ENCODE data around the gene PEX14.
"Not testable (repeated sequence)": the region's sequence is repeated elsewhere in the genome, so short reads cannot be mapped to it uniquely, and the experiment has no call there.

PEX14 gene, protein sequence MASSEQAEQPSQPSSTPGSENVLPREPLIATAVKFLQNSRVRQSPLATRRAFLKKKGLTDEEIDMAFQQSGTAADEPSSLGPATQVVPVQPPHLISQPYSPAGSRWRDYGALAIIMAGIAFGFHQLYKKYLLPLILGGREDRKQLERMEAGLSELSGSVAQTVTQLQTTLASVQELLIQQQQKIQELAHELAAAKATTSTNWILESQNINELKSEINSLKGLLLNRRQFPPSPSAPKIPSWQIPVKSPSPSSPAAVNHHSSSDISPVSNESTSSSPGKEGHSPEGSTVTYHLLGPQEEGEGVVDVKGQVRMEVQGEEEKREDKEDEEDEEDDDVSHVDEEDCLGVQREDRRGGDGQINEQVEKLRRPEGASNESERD

DNA sequence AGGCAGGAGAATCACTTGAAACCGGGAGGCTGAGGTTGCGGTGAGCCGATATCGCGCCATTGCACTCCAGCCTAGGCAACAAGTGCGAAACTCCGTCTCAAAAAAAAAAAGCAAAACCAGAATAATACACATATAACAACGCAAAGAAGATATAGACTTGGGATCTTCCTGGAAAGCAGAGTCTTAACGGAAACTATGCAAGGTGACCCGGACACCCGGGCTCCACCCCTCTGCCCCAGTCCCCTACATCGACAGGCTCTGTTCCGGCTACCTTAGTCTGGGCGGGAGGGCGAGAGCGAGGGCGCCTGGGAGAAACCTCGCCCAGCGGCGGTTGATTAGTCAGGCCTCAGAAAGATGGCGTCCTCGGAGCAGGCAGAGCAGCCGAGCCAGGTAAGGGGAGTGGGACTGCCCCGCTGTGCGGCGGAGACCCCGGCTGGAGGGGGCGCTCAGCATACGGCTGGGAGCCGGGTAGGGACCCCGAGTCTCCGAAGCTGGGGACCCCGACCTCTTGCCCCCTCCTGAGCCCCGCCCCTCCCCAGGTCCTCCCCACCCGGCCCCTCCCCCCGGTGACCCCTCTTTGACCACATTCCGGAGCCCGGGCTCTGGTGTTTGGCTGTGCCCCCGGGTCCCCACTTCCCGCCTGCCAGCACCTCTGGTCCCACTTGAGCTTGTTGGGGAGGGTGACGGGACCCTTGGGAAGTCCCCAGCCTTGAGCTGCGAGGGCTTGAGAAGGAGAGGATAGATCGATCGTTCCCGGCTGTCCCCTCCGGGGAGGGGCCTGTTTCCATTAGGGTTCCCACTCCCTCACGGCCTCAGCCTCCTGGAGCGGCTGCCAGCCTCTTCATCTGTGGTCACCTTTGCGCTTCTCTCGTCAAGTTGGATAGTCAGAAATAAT is at the start of gene PEX14:
Gene PEX14 (plus strand): TSS at position 338 of the 895 bp plus-strand sequence. CDS start 17 bp downstream, at position 355.
- peak; percentile 85 to 86 (median 85) for DNase-seq (ENCODE audit: low read depth in 2 of 3, low spot score in 1 of 3)

DNA sequence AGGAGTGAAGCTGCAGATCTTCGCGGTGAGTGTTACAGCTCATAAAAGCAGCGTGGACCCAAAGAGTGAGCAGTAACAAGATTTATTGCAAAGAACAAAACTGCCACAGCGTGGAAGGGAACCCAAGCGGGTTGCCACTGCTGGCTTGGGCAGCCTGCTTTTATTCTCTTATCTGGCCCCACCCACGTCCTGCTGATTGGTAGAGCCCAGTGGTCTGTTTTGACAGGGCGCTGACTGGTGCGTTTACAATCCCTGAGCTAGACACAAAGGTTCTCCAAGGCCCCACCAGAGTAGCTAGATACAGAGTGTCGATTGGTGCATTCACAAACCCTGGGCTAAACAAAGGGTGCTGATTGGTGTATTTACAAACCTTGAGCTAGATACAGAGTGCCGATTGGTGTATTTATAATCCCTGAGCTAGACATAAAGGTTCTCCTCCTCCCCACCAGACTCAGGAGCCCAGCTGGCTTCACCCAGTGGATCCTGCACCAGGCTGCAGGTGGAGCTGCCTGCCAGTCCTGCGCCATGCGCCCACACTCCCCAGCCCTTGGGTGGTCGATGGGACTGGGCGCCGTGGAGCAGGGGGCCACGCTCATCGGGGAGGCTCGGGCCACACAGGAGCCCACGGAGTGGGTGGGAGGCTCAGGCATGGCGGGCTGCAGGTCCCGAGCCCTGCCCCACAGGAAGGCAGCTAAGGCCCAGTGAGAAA is 48.8 kb upstream of the PEX14 start:
- DNase-seq (ENCODE audit: low read depth in 2 of 3, low spot score in 1 of 3), result not testable (repeated sequence)

- not testable (repeated sequence) for DNase-seq (ENCODE audit: low read depth in 2 of 3, low spot score in 1 of 3)
Observed at GRCh38 chr1:10426535-10426848, 48.3 kb upstream of the PEX14 start.

DNA sequence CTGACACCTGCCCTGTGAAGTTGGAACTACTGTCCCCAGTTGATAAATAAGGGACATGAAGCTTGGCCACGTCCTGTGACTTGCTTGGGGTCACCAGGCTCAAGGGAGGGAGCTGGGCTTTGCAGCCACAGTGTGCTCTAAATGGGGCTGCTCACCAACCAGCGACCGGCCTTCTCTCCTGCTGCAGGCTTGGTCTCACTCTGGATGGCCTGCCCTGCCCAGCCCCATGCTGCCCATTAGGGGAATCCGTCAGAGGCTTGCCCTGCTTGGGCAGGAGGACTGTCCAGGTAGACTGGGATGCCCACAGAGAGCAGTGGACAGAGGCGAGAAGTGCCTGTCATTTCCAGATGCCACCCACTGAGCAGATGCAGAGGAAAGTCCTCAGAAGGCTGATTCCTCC is 45.8 kb upstream of the PEX14 start:
- DNase-seq (ENCODE audit: low read depth in 2 of 3, low spot score in 1 of 3), result no peak

DNA sequence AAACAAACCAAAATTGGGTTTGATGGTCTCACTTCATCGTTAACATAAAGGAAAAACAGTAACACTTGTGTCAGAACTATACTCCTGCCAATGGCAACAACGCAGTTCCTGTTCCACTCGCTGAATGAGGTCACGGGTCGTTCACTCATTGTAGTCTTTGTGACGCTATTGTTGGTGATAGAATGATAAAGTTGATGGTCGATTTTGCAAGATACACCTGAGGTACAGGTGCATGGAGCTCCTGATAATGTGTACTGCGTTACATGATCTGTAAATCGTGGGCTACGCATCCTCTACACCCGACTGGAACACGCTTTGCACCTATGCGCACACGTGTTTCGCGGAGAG is 44.9 kb upstream of the PEX14 start:
- DNase-seq (ENCODE audit: low read depth in 2 of 3, low spot score in 1 of 3), result peak; percentile 4 to 22 (median 9)

DNA sequence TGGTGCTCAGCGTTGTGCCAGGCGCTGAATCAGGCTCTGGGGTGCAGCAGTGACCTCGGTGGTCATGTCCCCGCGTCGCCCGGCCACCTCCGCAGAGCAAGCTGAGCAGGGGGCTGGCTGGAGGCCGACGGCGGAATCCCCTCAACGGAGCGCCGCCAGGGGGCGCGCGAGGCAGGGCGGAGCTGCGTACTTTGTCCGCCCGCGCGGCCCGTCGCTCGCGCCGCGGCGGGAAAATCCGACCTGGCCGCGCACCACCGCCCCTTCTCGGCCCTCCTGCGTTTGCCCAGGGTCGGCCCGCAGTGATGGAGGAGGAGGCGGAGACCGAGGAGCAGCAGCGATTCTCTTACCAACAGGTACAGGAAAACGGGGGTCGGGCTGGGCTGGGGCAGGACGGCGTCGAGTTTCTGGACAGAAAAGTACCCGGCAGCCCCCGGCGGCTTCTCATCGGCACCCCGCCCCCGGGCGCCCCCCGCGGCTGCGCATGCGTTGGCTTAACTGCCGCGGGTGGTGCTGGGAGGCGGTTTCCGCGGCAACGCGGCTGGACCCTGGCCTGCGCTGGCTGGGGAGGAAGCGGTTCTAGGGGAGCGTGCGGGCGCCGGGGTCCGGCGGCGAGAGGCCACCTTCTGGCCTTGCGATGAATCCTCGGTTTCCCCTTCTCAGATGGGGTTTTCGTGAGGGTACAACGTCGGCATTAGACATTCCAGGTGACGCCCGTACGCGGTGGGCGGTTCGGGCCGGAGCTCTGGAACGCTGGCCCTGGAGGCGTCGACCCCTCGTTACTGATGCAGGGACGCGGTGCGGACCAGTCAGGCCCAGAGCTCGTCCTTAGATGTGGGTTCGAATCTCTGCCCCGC is 44.3 kb upstream of the PEX14 start, which contains the start of gene CENPS:
Gene CENPS (plus strand): TSS at position 218 of the 854 bp plus-strand sequence. CDS start 85 bp downstream, at position 303.
- DNase-seq (ENCODE audit: low read depth in 2 of 3, low spot score in 1 of 3), result peak; percentile 85 to 88 (median 86)

DNA sequence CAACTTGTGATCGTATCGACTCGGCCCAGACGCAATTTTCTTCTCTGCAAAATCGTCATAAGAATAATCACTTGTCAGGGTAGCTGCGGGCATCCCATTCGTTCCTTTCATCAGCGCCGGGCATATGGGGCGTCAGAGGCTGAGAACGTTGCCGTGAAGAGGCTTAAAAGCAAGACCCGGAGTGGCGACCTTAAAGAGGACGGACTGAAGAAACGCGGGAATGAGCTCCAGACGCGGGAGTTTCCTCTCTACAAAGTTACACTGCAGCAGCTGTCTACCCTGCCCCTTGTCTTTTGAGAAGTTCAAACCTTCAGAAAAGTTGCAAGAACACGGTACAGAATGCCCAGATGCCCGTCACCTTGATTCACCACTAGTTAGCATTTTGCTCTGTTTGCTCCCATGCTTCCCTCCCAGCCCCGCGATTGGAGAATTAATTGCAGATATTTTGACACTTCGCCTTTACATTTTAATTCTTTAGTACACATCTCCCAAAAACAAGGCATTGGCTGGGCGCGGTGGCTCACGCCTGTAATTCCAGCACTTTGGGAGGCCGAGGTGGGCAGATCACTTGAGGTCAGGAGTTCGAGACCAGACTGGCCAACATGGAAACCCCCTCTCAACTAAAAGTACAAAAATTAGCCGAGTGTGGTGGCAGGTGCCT is 43.5 kb upstream of the PEX14 start:
- peak in 2 of 3 donors; percentile 6 to 9 for DNase-seq (ENCODE audit: low read depth in 2 of 3, low spot score in 1 of 3)

DNA sequence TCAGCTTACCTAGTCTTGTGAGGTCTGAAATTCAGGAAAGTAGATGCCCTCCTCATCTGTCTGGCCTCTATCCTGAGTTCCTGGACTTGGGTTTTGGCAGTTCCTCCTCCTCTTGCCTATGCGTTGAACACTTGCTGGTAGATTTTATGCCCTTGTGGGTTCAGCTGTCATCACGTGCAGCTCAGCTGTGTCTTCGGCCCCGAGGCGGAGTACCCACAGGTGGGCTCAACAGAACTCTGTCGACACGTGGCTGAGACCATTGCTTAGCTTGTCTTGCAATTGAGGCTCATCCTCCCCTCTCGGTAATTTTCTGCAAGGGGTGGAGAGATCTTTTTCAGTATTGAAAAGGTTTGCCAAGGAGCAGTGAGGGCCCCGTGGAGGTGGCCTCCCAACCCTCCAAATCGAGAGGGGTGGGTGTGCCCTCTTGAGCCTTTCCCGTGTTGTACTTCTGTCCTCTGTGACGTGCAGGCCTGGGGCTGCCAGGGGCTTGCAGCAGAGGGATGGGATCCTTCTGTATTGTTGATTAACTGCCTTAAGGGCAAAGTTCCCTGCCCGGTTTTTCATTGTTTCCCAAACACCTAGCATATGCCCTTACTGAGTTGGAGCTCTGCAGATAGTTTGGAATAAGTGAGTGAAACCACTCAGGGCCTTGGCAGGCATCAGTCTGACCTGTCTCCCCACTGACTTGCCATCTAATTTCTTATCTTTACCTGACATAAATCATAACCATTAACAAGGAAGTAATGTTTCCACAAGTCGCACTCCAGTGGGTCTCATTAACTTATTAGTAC is 41.6 kb upstream of the PEX14 start:
- no peak for DNase-seq (ENCODE audit: low read depth in 2 of 3, low spot score in 1 of 3)

- DNase-seq (ENCODE audit: low read depth in 2 of 3, low spot score in 1 of 3), result no peak
Observed at GRCh38 chr1:10433790-10434189, 41.0 kb upstream of the PEX14 start.

GRCh38 chr1:10434590-10434989 is 40.2 kb upstream of the PEX14 start:
- no peak for DNase-seq (ENCODE audit: low read depth in 2 of 3, low spot score in 1 of 3)

DNA sequence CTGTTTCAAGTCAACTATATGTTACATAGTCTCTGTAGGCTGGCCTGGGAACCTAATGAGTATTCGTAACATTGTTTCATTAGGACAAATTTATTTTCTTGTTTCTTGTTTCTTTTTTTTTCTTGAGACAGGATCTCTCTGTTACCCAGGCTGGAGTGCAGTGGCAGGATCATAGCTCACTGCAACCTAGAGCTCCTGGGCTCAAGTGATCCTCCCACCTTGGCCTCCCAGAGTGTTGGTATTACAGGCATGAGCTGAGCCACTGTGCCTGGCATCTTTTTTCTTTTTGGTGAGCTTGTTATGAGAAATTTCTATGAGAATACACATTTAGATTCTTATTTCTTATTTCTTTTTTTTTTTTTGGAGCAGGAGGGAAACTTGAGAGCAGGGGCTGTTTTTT is 37.7 kb upstream of the PEX14 start:
- DNase-seq (ENCODE audit: low read depth in 2 of 3, low spot score in 1 of 3), result no peak

- no peak for DNase-seq (ENCODE audit: low read depth in 2 of 3, low spot score in 1 of 3)
Observed at GRCh38 chr1:10438677-10439163, 36.0 kb upstream of the PEX14 start.

DNA sequence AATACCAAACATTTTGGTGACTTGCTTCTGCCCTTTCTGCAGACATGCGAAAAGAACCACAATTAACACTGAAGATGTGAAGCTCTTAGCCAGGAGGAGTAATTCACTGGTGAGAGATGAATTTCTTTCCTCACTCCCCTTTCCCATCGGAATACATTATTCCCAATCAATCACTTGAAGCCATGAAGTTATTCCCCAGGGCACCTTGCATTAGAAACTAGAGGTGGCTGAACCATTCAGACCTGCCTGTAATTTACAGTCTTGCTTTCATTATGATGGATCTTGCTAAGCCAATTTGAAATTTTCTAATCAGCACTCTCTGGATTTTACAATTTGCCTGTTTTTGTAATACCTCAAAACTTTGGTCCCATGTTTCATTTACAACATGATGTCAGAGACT is 34.4 kb upstream of the PEX14 start:
- DNase-seq (ENCODE audit: low read depth in 2 of 3, low spot score in 1 of 3), result no peak

DNA sequence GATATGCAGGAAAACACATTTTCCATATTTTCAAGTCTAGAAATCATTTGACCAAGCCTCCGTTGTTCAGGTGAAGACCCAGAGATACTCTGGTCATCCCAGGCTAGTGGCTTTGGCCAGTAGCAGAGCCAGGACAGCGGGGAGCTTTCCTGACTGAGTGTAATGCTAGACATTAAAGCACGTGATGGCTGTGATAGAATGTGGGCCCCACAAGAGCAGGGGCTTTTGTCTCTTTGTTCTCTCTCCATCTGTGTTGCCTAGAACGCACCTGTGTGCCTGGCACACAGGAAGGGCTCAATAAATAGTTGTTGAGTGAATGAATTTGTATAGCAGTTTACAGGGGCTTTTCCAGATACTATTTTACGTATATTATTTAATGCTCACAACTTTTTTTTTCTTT is 34.0 kb upstream of the PEX14 start:
- DNase-seq (ENCODE audit: low read depth in 2 of 3, low spot score in 1 of 3), result no peak

GRCh38 chr1:10444248-10444647 is 30.5 kb upstream of the PEX14 start:
- no peak for DNase-seq (ENCODE audit: low read depth in 2 of 3, low spot score in 1 of 3)

- no peak for DNase-seq (ENCODE audit: low read depth in 2 of 3, low spot score in 1 of 3)
Observed at GRCh38 chr1:10444795-10445397, 29.9 kb upstream of the PEX14 start.

DNA sequence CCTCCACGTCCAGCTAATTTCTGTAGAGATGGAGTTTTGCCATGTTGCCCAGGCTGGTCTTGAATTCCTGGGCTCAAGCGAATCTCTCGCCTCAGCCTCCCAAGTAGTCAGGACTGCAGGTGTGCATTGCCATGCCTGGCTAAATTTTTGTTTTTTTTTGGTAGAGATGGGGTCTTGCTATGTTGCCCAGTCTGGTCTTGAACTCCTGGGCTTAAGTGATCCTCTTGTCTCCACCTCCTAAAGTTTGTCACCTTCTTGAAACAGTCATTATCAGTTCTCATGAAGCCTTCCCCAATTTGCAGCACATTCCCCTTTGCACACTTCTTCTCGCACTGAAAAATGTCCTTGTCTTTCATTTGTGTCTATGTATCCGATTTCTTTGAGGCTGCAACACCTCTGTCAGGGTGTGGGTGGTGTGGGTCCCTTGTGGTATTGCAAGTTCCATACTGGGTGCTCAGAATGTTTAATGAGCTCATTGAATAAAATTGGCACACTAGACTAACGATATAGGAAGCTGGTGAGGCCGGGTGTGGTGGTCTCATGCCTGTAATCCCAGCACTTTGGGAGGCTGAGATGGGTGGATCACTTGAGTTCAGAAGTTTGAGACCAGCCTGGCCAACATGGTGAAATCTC is 27.8 kb upstream of the PEX14 start:
- no peak for DNase-seq (ENCODE audit: low read depth in 2 of 3, low spot score in 1 of 3)

GRCh38 chr1:10449751-10450150 is 25.0 kb upstream of the PEX14 start, which contains the start of gene CORT:
TSS of gene CORT (plus strand) at chr1:10450031. CDS start at chr1:10450224, 193 bp downstream.
- no peak for DNase-seq (ENCODE audit: low read depth in 2 of 3, low spot score in 1 of 3)
